Esophagus squamous epithelium (tissue), 5 donors: ENCODE measurements around the gene DAPK1. TPM values are rescaled to one million over a fixed set of nuclear protein-coding genes. Genes with fewer than 3 reads are reported as not detected.
"Not testable (repeated sequence)": the region's sequence is repeated elsewhere in the genome, so short reads cannot be mapped to it uniquely, and the experiment has no call there.

Source experiments
- DNase-seq: peaks from one replicate; lab custom pipeline; 2025; lab: John Stamatoyannopoulos, UW
- H3K27ac ChIP-seq, 4 donors: fragments of 200-600 bp; sonication (generic); one replicate each; pipeline ENCODE4 v1.5.1; 2016 to 2019; ENCODE audit warnings: mild to moderate bottlenecking in 1 of 4
- H3K27me3 ChIP-seq, 4 donors: fragments of 200-600 bp; sonication (generic); 1 replicate in 3 of 4; 2 replicates in 1 of 4; pipeline versions ENCODE4 v1.5.1 to v1.6.0; 2017 to 2021; ENCODE audit warnings: antibody characterized with exemption in 1 of 4
- H3K36me3 ChIP-seq, 3 donors: fragments of 200-600 bp; sonication (generic); one replicate each; pipeline ENCODE4 v1.5.1; 2016 to 2019
- H3K4me1 ChIP-seq, 3 donors: fragments of 200-600 bp; sonication (generic); one replicate each; pipeline ENCODE4 v1.5.1; 2017 to 2019
- H3K4me3 ChIP-seq, 4 donors: fragments of 200-600 bp; sonication (generic); 1 replicate in 3 of 4; 2 replicates in 1 of 4; pipeline ENCODE4 v1.5.1; 2016 to 2019; ENCODE audit warnings: mild to moderate bottlenecking in 2 of 4, moderate library complexity in 1 of 4
- H3K9me3 ChIP-seq, 3 donors: fragments of 200-600 bp; sonication (generic); one replicate each; pipeline ENCODE4 v1.5.1; 2016 to 2019
- CTCF ChIP-seq, 6 experiments: fragments of 450-650 bp in 4 of 6; fragments of 200-600 bp in 2 of 6; sonication (generic) in 2 of 6; IDR thresholded peaks; one replicate each; pipeline ENCODE4 v1.5.1; 2016 to 2019; ENCODE audit warnings: antibody characterized with exemption in 6 of 6, mild to moderate bottlenecking in 4 of 6, moderate library complexity in 4 of 6
- POLR2A ChIP-seq, 4 donors: fragments of 450-650 bp; IDR thresholded peaks; one replicate each; pipeline ENCODE4 v1.6.1; 2017; ENCODE audit warnings: antibody characterized with exemption in 4 of 4, mild to moderate bottlenecking in 4 of 4, moderate library complexity in 3 of 4
- WGBS, 2 donors: methylation state at CpG; one replicate each; pipeline ENCODE4 v1.1.5; 2018; 5-methylcytosine and 5-hydroxymethylcytosine counted together
- intact Hi-C: fragments of 100-400 bp; cut with DNase I; formaldehyde crosslinking; loops from one replicate; pipeline ENCODE4 v1.15.0; 2022
- total RNA-seq, 4 donors: library from RNA; depleted of rRNA; stranded (reverse); fragments of >200 nt; gene quantifications; one replicate each; pipeline ENCODE4 v1.1.0, GENCODE V29; 2016
- donor health status: DM: yes; HTN: yes; CAD: no.

The DAPK1 gene
- total RNA-seq, 4 donors from 2014 or later: 2.2 to 14.5 (median 5.5) TPM

GRCh38 chr9:87742813-87743428, 245.3 kb downstream of the DAPK1 start:
- H3K27ac ChIP-seq: no peak overlapping the region
- no peaks in the 10 kb centered on the region for H3K4me1 ChIP-seq
- no peak overlapping the region for H3K4me3 ChIP-seq
- intact Hi-C loops: no loop called here
- peaks cover 0 to 6% (median 0%) of the 10 kb centered on the region in 4 donors for H3K27me3 ChIP-seq
- TF ChIP-seq POLR2A (IDR thresholded peaks at IDR 0.05): no peak
- TF ChIP-seq CTCF (IDR thresholded peaks at IDR 0.05): no peak
- H3K9me3 ChIP-seq: peaks cover 0 to 13% (median 11%) of the 10 kb centered on the region in 3 donors
- DNase-seq: no peak
- 42 to 47% methylated on average over 3 of the region's 3 CpGs for WGBS, 2 donors
- no peaks in the 10 kb centered on the region for H3K36me3 ChIP-seq

GRCh38 chr9:87744247-87744646, 246.6 kb downstream of the DAPK1 start:
- WGBS, 2 donors: 85 to 87% methylated on average over 5 to 7 of the region's 7 CpGs
- H3K36me3 ChIP-seq, H3K4me1 ChIP-seq, DNase-seq, H3K4me3 ChIP-seq, intact Hi-C loops, H3K27ac ChIP-seq, H3K27me3 ChIP-seq: not testable (repeated sequence)
- peaks cover 0 to 13% (median 11%) of the 10 kb centered on the region in 3 donors for H3K9me3 ChIP-seq

GRCh38 chr9:87746186-87746585, 248.5 kb downstream of the DAPK1 start:
- 53 to 62% methylated on average over 4 of the region's 4 CpGs for WGBS, 2 donors
- TF ChIP-seq POLR2A (IDR thresholded peaks at IDR 0.05) (no peak), CTCF (IDR thresholded peaks at IDR 0.05) (no peak)
- no peak for DNase-seq

GRCh38 chr9:87748881-87749280, 251.2 kb downstream of the DAPK1 start:
- H3K4me3 ChIP-seq: no peak overlapping the region
- no peaks in the 10 kb centered on the region for H3K36me3 ChIP-seq
- intact Hi-C loops: no loop called here
- no peak for DNase-seq
- no peaks in the 10 kb centered on the region for H3K4me1 ChIP-seq
- no peak for TF ChIP-seq POLR2A (IDR thresholded peaks at IDR 0.05)
- TF ChIP-seq CTCF (IDR thresholded peaks at IDR 0.05): no peak
- H3K27me3 ChIP-seq: peaks cover 0 to 6% (median 0%) of the 10 kb centered on the region in 4 donors
- H3K9me3 ChIP-seq: peaks cover 0 to 4% (median 0%) of the 10 kb centered on the region in 3 donors
- peak overlapping the region in 1 of 4 donors; percentile 11 for H3K27ac ChIP-seq
- WGBS, 2 donors: 14 to 29% methylated on average over 1 of the region's 1 CpG

More at GRCh38 chr9:87746186-87746585, 248.5 kb downstream of the DAPK1 start:
- H3K27me3 ChIP-seq: peaks cover 0 to 6% (median 0%) of the 10 kb centered on the region in 4 donors
- no peaks in the 10 kb centered on the region for H3K36me3 ChIP-seq
- no peak overlapping the region for H3K4me3 ChIP-seq
- no peaks in the 10 kb centered on the region for H3K4me1 ChIP-seq
- H3K9me3 ChIP-seq: peaks cover 0 to 13% (median 11%) of the 10 kb centered on the region in 3 donors
- intact Hi-C loops: no loop called here
- no peak overlapping the region for H3K27ac ChIP-seq

- H3K9me3 ChIP-seq: peaks cover 0 to 4% (median 0%) of the 10 kb centered on the region in 3 donors
- H3K4me3 ChIP-seq: no peak overlapping the region
- H3K27ac ChIP-seq: peak overlapping the region in 1 of 4 donors; percentile 11
These were observed 251.8 kb downstream of the DAPK1 start for GRCh38 chr9:87749335-87750035.

More at GRCh38 chr9:87749335-87750035, 251.8 kb downstream of the DAPK1 start:
- H3K36me3 ChIP-seq: no peaks in the 10 kb centered on the region
- WGBS, 2 donors: 56 to 57% methylated on average over 5 of the region's 5 CpGs
- intact Hi-C loops: no loop called here
- no peaks in the 10 kb centered on the region for H3K4me1 ChIP-seq
- TF ChIP-seq CTCF (IDR thresholded peaks at IDR 0.05): no peak
- TF ChIP-seq POLR2A (IDR thresholded peaks at IDR 0.05): no peak
- H3K27me3 ChIP-seq: peaks cover 0 to 6% (median 0%) of the 10 kb centered on the region in 4 donors
- no peak for DNase-seq
